Measurements from ENCODE around the gene LGI2. TPM values are rescaled to one million over a fixed set of nuclear protein-coding genes. Genes with fewer than 3 reads are reported as not detected.

Gene LGI2
- total RNA-seq, 1 donor from 2014 or later, result 0.08 TPM

DNA sequence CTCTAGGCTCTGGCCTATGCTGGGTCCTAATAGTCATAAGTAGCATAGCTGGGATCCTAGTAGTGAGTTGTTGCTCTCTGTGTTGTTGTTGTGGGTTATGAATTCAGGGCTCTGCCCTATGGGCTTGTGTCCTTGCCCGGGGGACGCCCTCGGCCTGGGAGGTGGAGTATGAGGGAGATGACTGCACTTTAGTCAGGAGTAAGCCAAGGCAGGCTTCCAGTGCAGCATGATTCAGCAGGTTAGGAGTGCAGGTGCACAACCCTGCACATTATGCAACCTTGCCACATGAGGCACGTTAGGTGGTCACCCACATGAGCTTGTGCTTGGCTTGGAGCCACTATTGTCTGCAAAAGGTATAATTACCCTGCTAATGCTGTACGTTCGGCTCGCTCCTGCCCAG is 59.6 kb downstream of the LGI2 start:
- H3K9me3 Mint-ChIP-seq (ENCODE audit: unreplicated experiment), result no peaks in the 10 kb centered on the region
- H3K36me3 Mint-ChIP-seq (ENCODE audit: unreplicated experiment), result no peaks in the 10 kb centered on the region
- peaks cover 13% of the 10 kb centered on the region for H3K27me3 Mint-ChIP-seq (ENCODE audit: unreplicated experiment)
- peaks cover 6% of the 10 kb centered on the region for H3K4me1 Mint-ChIP-seq (ENCODE audit: unreplicated experiment)
- DNase-seq (ENCODE audit: extremely low spot score, unreplicated experiment), result no peak
- no peak overlapping the region for H3K4me3 Mint-ChIP-seq (ENCODE audit: unreplicated experiment)
- no peak overlapping the region for H3K27ac Mint-ChIP-seq (ENCODE audit: unreplicated experiment)
- TF ChIP-seq, protein P1, sequence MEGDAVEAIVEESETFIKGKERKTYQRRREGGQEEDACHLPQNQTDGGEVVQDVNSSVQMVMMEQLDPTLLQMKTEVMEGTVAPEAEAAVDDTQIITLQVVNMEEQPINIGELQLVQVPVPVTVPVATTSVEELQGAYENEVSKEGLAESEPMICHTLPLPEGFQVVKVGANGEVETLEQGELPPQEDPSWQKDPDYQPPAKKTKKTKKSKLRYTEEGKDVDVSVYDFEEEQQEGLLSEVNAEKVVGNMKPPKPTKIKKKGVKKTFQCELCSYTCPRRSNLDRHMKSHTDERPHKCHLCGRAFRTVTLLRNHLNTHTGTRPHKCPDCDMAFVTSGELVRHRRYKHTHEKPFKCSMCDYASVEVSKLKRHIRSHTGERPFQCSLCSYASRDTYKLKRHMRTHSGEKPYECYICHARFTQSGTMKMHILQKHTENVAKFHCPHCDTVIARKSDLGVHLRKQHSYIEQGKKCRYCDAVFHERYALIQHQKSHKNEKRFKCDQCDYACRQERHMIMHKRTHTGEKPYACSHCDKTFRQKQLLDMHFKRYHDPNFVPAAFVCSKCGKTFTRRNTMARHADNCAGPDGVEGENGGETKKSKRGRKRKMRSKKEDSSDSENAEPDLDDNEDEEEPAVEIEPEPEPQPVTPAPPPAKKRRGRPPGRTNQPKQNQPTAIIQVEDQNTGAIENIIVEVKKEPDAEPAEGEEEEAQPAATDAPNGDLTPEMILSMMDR (IDR thresholded peaks at IDR 0.05), result no peak

DNA sequence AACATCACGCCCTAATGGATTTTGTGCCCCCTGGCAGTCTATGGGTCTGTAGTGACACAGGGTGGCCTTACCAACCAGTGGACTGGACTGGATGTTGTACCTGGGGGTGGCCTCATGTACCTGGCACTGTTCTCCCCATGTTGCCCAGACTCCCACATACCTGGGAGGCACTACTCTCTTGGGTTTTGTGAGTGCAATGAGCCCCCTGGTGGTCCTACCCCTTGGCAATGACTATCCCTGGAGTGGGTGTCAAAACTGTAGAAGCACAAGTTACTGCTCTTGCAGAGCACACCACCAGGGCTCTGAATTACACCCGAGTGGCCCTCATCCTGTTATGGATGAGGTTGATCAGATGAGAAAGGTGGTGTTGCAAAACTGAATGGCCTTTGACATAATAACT is 60.1 kb downstream of the LGI2 start:
- no peak overlapping the region for H3K4me3 Mint-ChIP-seq (ENCODE audit: unreplicated experiment)
- H3K27ac Mint-ChIP-seq (ENCODE audit: unreplicated experiment), result no peak overlapping the region
- no peaks in the 10 kb centered on the region for H3K9me3 Mint-ChIP-seq (ENCODE audit: unreplicated experiment)
- DNase-seq (ENCODE audit: extremely low spot score, unreplicated experiment), result no peak
- TF ChIP-seq, protein P1 (IDR thresholded peaks at IDR 0.05), result no peak
- H3K4me1 Mint-ChIP-seq (ENCODE audit: unreplicated experiment), result peaks cover 6% of the 10 kb centered on the region
- H3K36me3 Mint-ChIP-seq (ENCODE audit: unreplicated experiment), result no peaks in the 10 kb centered on the region
- peaks cover 10% of the 10 kb centered on the region for H3K27me3 Mint-ChIP-seq (ENCODE audit: unreplicated experiment)

DNA sequence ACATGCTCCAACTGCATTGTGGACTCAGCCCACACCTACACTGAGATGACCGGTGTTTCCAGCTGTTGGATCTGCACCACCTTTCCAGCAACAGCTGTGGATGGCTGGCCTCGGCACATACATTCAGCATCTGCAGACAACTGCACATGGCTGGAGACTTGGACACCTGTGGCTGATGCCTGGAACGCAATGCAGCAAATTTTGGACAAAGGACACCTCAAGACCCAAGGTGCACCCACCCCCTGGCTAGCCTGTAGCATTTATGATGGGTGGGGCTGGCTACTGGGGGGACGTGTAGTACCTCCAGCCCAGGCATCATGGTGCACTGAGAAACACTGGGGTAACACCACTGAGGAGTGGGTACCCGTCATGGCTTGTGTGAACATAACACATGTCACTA is 60.6 kb downstream of the LGI2 start:
- Mint-ChIP-seq H3K36me3 (ENCODE audit: unreplicated experiment) (no peaks in the 10 kb centered on the region), H3K4me1 (ENCODE audit: unreplicated experiment) (peaks cover 6% of the 10 kb centered on the region)
- TF ChIP-seq, protein P1 (IDR thresholded peaks at IDR 0.05), result no peak

DNA sequence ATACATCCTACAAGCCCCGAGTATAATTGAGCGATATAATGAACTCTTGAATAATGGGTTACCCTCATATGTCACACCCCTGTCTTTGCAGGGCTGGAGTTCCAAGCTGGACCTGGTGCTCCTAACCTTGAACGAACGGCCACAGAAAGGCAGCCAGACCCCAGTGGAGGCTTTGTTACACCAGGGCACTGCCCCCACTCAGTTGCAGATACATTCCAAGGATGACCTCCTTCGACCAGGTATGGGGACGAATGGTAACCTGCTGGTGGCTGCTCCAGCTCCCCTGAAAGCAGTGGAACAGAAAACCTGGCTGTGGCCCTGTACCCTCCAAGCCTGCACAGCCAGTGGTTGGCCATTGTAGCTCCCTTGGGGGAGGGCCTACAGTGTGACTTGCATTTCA is 61.3 kb downstream of the LGI2 start:
- Mint-ChIP-seq H3K36me3 (ENCODE audit: unreplicated experiment) (no peaks in the 10 kb centered on the region), H3K27ac (ENCODE audit: unreplicated experiment) (no peak overlapping the region)
- TF ChIP-seq, protein P1 (IDR thresholded peaks at IDR 0.05), result no peak

More for the DNA sequence above, 60.6 kb downstream of the LGI2 start:
- peaks cover 10% of the 10 kb centered on the region for H3K27me3 Mint-ChIP-seq (ENCODE audit: unreplicated experiment)
- H3K9me3 Mint-ChIP-seq (ENCODE audit: unreplicated experiment), result peaks cover 4% of the 10 kb centered on the region
- no peak for DNase-seq (ENCODE audit: extremely low spot score, unreplicated experiment)
- H3K27ac Mint-ChIP-seq (ENCODE audit: unreplicated experiment), result no peak overlapping the region
- no peak overlapping the region for H3K4me3 Mint-ChIP-seq (ENCODE audit: unreplicated experiment)

DNA sequence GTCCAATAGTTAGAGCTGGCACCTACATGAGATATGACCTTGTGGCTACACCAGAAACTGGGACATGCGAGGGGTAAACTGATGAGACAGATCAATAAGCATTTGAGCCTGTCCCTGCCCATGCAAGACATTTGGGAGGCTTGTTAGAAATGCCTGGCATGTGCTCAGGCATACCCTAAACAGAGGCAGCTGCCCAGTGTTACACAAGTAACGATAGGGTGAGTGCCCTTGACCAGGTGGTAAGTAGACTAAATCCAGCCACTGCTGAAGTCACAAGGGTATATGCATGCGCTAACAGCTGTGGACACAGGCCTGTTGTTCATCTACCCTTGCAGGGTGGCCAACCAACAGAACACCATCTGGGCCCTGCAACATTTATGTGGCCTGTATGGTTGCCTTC is 61.8 kb downstream of the LGI2 start:
- Mint-ChIP-seq H3K9me3 (ENCODE audit: unreplicated experiment) (peaks cover 7% of the 10 kb centered on the region), H3K4me3 (ENCODE audit: unreplicated experiment) (no peak overlapping the region), H3K27ac (ENCODE audit: unreplicated experiment) (no peak overlapping the region), H3K36me3 (ENCODE audit: unreplicated experiment) (no peaks in the 10 kb centered on the region), H3K27me3 (ENCODE audit: unreplicated experiment) (peaks cover 6% of the 10 kb centered on the region), H3K4me1 (ENCODE audit: unreplicated experiment) (peaks cover 6% of the 10 kb centered on the region)
- DNase-seq (ENCODE audit: extremely low spot score, unreplicated experiment), result no peak
- TF ChIP-seq, protein P1 (IDR thresholded peaks at IDR 0.05), result no peak

More for the DNA sequence above, 61.3 kb downstream of the LGI2 start:
- no peak overlapping the region for H3K4me3 Mint-ChIP-seq (ENCODE audit: unreplicated experiment)
- no peak for DNase-seq (ENCODE audit: extremely low spot score, unreplicated experiment)
- peaks cover 7% of the 10 kb centered on the region for H3K9me3 Mint-ChIP-seq (ENCODE audit: unreplicated experiment)
- H3K27me3 Mint-ChIP-seq (ENCODE audit: unreplicated experiment), result peaks cover 6% of the 10 kb centered on the region
- H3K4me1 Mint-ChIP-seq (ENCODE audit: unreplicated experiment), result peaks cover 6% of the 10 kb centered on the region

Measured in osteocyte (in vitro differentiated cells).